ENCODE measurements around the gene SS18L1.

- no peak for TF ChIP-seq POLR2AphosphoS5 (IDR thresholded peaks at IDR 0.05; ENCODE audit: low read depth, low read length)
- TF ChIP-seq POLR2A (IDR thresholded peaks at IDR 0.05; ENCODE audit: low read depth, low read length) = no peak
- no peak for TF ChIP-seq TAF1 (IDR thresholded peaks at IDR 0.05; ENCODE audit: low read depth, low read length)
- TF ChIP-seq SPI1 (IDR thresholded peaks at IDR 0.05; ENCODE audit: low read depth, low read length) = no peak
Measured at GRCh38 chr20:62158541-62158940, 15.0 kb downstream of the SS18L1 start.
